Body of pancreas (tissue), 4 donors: Measurements from ENCODE around the gene TMEM212. TPM values are rescaled to one million over a fixed set of nuclear protein-coding genes. Genes with fewer than 3 reads are reported as not detected.
A peak's percentile ranks its signal among the peaks of the same experiment; 100 is the strongest.

Source experiments
- ATAC-seq: fragments of 150-250 bp; one replicate; pipeline ENCODE4 v1.9.1; 2016
- DNase-seq, 4 donors: peaks; one replicate each; pipeline ENCODE4 v3.0.0-alpha.2; 2019
- H3K27ac ChIP-seq, 4 donors: fragments of 200-600 bp; sonication (generic); 1 replicate in 3 of 4; 2 replicates in 1 of 4; pipeline versions ENCODE4 v1.5.1 to v1.6.1; 2016 to 2019; ENCODE audit warnings: mild to moderate bottlenecking in 1 of 4, mixed read lengths in 1 of 4, moderate library complexity in 1 of 4
- H3K27me3 ChIP-seq, 2 donors: fragments of 200-600 bp; sonication (generic); one replicate each; pipeline ENCODE4 v1.6.0; 2016; ENCODE audit warnings: mild to moderate bottlenecking in 1 of 2
- H3K36me3 ChIP-seq, 2 donors: fragments of 200-600 bp; sonication (generic); replicated peaks in 1 of 2; 2 replicates each; pipeline ENCODE4 v1.5.1; 2016; ENCODE audit warnings: low read depth in 2 of 2; ENCODE audit not compliant: insufficient read depth in 1 of 2
- H3K4me1 ChIP-seq: fragments of 200-600 bp; sonication (generic); one replicate; pipeline ENCODE4 v1.6.0; 2016
- H3K4me3 ChIP-seq, 2 donors: fragments of 200-600 bp; sonication (generic); 1 replicate in 1 of 2; 2 replicates in 1 of 2; pipeline ENCODE4 v1.5.1; 2016 to 2019
- H3K9me3 ChIP-seq, 3 donors: fragments of 200-600 bp; sonication (generic); 1 replicate in 2 of 3; 2 replicates in 1 of 3; pipeline ENCODE4 v1.5.1; 2016
- CTCF ChIP-seq, 7 experiments: fragments of 450-650 bp in 4 of 7; fragments of 200-600 bp in 3 of 7; sonication (generic) in 3 of 7; IDR thresholded peaks; one replicate each; pipeline ENCODE4 v1.5.1; 2016 to 2019; ENCODE audit warnings: antibody characterized with exemption in 7 of 7
- POLR2A ChIP-seq, 3 donors: fragments of 450-650 bp; IDR thresholded peaks; one replicate each; pipeline ENCODE4 v1.6.1; 2016; ENCODE audit warnings: antibody characterized with exemption in 3 of 3, mild to moderate bottlenecking in 2 of 3
- WGBS, 2 donors: methylation state at CpG; one replicate each; pipeline ENCODE4 v1.1.5; 2017; 5-methylcytosine and 5-hydroxymethylcytosine counted together
- intact Hi-C: fragments of 100-400 bp; cut with DNase I; formaldehyde crosslinking; loops from one replicate; pipeline ENCODE4 v1.15.1; 2023
- total RNA-seq, 2 donors: library from RNA; depleted of rRNA; stranded (reverse); fragments of >200 nt; gene quantifications; one replicate each; pipeline ENCODE4 v1.1.0, GENCODE V29; 2016

The TMEM212 gene
- total RNA-seq, 2 donors from 2014 or later, result not detected

DNA sequence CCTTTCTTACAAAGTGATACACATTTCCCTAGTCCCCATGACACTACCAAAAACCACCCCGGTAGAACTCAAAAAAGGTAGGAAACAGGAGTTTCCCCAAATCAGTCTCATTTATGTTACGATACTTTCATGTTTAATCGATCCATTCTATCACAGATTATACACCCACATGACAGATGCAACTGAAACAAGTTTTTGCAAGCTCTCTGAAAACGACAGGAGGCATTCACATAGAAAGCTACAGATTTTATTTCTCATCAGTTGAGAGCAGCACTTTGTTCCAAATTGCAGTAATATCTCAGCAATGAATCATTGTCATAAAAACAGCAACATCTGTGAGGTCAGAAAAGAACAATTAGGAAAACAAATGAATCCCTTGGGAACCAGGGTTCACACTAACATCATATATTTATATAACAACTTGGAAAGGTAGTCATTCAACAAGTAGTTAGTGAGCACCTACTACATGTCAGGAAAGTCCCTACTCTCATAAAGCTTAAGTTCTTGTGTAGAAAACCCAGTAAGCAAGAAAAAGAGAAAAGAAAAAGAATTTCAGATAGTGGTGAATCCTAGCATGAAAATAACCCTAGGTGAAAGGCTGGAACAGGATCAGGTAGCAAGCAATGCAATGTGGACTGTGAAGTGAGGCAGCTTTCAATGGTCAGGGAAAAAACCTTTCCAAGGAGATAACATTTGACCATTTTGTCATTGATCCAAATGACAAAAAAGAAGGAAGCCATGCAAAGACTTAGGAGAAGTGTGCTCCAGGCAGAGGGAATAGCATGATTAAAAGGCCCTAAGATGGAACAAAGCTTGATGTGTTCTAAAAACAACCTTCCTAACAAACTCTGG lies 41.2 kb upstream of the TMEM212 start:
- no peak overlapping the region for H3K4me3 ChIP-seq
- no peaks in the 10 kb centered on the region for H3K27me3 ChIP-seq
- WGBS, 2 donors, result 53 to 64% methylated on average over 4 of the region's 4 CpGs
- H3K9me3 ChIP-seq, result no peaks in the 10 kb centered on the region
- peak overlapping the region in 3 of 4 donors; percentile 3 to 41 (median 28) for H3K27ac ChIP-seq
- H3K4me1 ChIP-seq, result peaks cover 25% of the 10 kb centered on the region
- no peak for ATAC-seq
- H3K36me3 ChIP-seq, result no peaks in the 10 kb centered on the region
- no peak for TF ChIP-seq POLR2A (IDR thresholded peaks at IDR 0.05)
- TF ChIP-seq CTCF (IDR thresholded peaks at IDR 0.05), result no peak
- no peak for DNase-seq
- intact Hi-C loops, result no loop called here

DNA sequence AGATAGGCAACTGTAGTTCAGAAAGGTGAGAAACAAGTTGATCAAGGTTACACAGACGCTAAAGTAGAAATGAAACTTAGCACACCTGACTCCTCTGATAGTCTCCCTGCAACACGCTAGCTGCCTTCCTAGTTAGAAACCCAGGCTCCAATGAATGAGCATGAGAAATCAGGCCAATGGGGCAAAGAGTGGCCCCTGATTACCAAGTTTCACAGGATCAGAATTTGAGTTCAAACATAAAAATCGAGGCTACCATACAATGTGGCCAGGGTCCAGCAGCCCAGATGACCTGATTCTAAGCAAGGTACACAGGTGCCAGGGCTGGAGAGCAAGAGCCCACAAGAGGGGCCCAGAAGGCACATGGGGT lies 40.6 kb upstream of the TMEM212 start:
- TF ChIP-seq POLR2A (IDR thresholded peaks at IDR 0.05) (no peak), CTCF (IDR thresholded peaks at IDR 0.05) (no peak)
- WGBS, 2 donors, result 27 to 36% methylated on average over 3 of the region's 3 CpGs
- Histone ChIP-seq H3K4me1 (peaks cover 25% of the 10 kb centered on the region), H3K27ac (peak overlapping the region in 3 of 4 donors; percentile 3 to 41 (median 28)), H3K4me3 (no peak overlapping the region), H3K36me3 (no peaks in the 10 kb centered on the region), H3K27me3 (no peaks in the 10 kb centered on the region), H3K9me3 (no peaks in the 10 kb centered on the region)
- ATAC-seq, result no peak
- peak in 1 of 4 donors; percentile 36 for DNase-seq
- intact Hi-C loops, result no loop called here

DNA sequence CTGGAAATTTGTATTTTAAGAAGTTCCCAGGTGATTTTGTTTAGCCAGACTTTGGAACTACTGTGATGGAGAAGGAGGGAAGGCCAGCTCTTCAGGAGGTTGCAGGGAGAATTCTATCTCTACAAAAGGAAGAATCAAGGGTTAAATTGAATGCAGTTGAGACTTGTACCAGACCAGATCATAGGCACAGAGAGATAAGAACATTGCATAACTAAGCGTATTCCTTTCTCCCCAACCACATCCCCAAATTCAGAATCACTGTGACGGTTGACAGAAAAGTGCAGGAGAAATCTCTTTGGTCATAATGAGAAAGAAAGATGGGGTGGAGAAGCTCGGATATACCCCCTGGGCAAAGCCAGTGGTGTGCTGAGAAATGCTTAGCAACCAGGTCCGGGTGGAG lies 40.1 kb upstream of the TMEM212 start:
- Histone ChIP-seq H3K36me3 (no peaks in the 10 kb centered on the region), H3K27ac (peak overlapping the region in 1 of 4 donors; percentile 28), H3K4me1 (peaks cover 25% of the 10 kb centered on the region), H3K4me3 (no peak overlapping the region), H3K27me3 (no peaks in the 10 kb centered on the region), H3K9me3 (no peaks in the 10 kb centered on the region)
- no peak for ATAC-seq
- DNase-seq, result no peak
- TF ChIP-seq POLR2A (IDR thresholded peaks at IDR 0.05), result no peak
- no peak for TF ChIP-seq CTCF (IDR thresholded peaks at IDR 0.05)
- intact Hi-C loops, result no loop called here
- WGBS, 2 donors, result 85 to 89% methylated on average over 4 of the region's 4 CpGs

- WGBS, 2 donors, result 65 to 67% methylated on average over 6 of the region's 6 CpGs
- Histone ChIP-seq H3K4me3 (no peak overlapping the region), H3K36me3 (no peaks in the 10 kb centered on the region), H3K4me1 (peaks cover 31% of the 10 kb centered on the region), H3K27me3 (no peaks in the 10 kb centered on the region), H3K27ac (peak overlapping the region in 1 of 4 donors; percentile 13), H3K9me3 (no peaks in the 10 kb centered on the region)
- ATAC-seq (no peak), DNase-seq (no peak)
- intact Hi-C loops, result no loop called here
- no peak for TF ChIP-seq CTCF (IDR thresholded peaks at IDR 0.05)
- TF ChIP-seq POLR2A (IDR thresholded peaks at IDR 0.05), result no peak
Measured at GRCh38 chr3:171804618-171805389, 38.3 kb upstream of the TMEM212 start.
